Stimulated activated CD4-positive, alpha-beta T cell treated with anti-CD3 and anti-CD28 coated beads, Interleukin-15, amount 100 ng/mL, for 1 hour (primary cell): ENCODE results near the gene ATXN10.
"Not testable (repeated sequence)": the region's sequence is repeated elsewhere in the genome, so short reads cannot be mapped to it uniquely, and the experiment has no call there.

Source experiments
- DNase-seq, 2 donors: peaks; one replicate each; pipeline ENCODE4 v3.0.0-alpha.2; 2020; ENCODE audit warnings: low read depth in 1 of 2, low spot score in 1 of 2

The ATXN10 gene

DNA sequence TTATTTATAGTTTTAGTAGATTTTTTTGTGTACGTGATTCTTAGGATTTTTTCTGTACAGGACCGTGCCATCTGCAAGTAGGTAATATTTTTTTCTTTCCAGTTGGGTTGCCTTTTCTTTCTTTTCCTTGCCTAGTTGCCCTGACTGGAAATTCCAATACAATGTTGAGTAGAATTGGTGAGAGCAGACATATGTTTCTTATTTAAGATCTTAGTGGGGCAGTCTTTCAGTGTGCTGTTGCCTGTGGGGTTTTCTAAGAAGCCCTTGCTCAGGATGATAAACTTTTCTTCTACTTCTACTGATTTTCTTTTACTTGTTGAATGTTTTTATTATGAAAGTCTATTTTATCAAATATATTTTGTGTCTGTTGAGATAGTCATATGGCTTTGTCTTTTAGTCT lies 33.0 kb downstream of the ATXN10 start:
- no peak for DNase-seq

DNA sequence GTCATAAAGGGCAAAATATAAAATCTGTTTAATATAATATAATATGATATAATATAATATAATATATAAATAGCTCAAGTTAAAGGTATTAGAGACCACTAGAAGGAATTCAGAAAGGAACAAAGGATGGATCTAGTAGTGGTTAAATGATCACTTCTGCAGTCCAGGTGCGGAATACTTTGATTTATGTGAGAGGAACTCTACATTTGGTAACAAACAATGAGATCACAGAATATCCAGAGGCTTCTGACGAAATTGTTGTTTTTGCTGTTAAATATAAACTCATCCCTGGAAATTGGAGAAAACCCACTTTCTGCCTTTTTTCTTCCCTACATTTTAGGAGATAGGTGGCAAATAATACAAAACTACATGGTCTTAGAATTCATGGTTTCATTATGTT lies 36.0 kb downstream of the ATXN10 start:
- no peak for DNase-seq

DNA sequence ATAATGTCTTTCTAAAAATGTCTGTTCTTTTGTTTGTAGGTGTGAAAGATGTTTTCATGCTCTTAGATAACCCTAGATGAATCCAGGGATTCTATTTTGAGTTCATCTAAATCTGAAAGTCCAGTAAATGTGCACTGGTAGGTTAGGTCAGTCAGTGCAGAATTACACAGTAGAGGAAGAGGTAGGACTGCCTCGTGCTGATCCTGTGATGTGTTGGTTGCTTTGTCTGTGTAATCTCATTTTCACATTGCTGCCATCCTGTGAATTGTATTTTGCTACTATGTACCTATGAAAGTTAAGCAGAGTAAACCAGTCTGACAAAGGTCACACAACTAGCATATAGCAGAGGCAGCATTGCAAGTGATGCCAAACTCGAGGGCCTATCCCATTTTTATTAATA lies 36.5 kb downstream of the ATXN10 start:
- no peak for DNase-seq

DNA sequence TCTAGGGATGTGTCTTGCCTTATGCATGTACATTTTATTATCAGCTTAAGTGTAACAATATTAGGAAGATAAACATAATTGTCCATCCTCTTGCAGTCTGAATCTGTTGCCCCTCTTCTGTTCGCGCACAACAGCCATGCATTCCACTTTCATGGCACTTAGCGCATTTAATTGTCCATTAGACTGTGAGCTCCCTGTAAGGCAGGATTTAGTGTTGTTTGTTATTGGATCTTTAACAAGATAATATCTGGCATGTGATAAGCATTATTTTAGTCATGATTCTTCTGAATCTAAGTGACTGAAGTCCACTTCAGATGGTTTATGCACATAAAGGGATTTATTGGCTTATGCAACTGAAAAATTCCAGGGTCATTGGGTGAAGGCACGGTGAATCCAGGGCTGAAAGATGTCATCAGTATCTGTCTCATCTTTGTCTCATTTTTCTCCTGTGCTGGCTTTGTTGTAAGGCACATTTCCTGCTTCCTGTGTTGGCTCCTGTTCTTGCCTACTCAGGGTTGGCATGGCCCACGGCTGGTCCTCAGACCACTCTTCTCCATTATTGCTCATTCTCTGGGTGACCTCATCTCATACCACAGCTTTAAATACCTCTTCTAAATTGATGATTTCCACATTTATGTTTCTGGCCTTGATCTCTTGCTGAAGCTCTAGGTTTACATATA lies 37.6 kb downstream of the ATXN10 start:
- no peak for DNase-seq

DNA sequence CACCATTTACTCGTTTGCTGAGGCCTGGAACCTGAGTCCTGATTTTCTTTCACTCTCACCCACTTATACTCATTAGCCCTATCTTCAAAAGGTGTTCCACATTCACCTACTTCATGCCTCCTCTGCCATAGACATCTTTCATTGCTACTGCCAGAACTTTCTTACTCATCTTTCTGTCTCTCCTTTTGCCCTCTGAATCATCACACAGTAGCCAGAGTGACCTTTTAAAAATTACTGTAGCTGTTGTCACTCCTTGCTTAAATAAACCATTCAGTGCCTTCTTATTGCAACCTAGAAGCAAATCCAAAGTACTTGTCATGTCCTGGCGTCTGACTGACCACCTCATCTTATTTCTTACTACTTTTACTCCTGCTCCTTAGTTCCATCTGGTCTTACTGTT lies 38.2 kb downstream of the ATXN10 start:
- DNase-seq, result no peak

DNA sequence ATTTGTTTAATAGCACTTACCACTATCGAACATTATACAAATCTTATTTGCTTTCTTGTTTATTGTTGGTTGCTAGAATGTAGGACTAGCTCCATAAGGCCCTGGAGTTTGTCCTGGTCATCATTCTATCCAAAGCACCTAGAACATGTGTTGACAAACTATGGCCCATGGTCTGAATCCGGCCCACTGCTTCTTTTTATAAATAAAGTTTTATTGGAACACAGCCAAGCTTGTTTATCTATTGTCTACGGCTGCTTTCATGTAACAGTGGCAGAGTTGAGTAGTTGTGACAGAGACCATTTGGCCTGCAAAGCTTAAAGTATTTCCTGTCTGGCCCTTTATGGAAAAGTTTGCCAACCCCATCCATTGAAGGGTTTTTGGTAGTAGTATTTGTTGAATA lies 38.8 kb downstream of the ATXN10 start:
- no peak for DNase-seq

DNA sequence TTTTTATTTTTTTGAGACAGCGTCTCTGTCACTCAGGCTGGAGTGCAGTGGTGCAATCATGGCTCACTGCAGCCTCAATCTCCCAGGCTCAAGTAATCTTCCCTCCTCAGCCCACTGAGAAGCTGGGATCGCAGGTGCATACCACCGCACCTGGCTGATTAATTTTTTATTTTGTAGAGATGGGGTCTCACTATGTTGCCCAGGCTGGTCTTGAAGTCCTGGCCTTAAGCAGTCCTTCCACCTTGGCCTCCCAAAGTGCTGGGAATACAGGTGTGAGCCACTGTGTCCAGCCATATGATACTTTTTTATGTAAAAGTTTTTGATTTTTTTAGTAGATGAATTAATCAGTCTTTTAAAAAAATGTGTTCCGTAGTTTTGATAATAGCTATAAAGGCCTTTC lies 42.8 kb downstream of the ATXN10 start:
- DNase-seq, result not testable (repeated sequence)

DNA sequence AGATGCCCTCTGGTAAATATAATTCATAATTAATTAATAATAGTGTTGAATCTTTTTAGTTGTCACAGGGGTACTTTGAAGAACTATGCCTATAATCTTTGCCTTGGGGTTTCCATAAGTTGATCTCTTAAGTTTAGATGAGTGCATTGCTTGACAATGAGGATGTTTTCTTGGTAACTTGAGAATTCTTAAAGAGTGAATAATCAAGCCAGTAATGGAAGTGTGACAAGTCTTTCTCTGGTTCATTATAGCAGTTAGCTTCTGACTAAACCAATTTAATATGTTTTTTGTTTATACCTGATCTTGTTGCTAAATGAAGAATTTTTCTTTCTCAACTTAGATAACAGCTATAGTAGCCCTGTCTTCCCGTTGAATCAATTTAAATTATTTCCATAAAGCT lies 46.2 kb downstream of the ATXN10 start:
- DNase-seq, result no peak

DNA sequence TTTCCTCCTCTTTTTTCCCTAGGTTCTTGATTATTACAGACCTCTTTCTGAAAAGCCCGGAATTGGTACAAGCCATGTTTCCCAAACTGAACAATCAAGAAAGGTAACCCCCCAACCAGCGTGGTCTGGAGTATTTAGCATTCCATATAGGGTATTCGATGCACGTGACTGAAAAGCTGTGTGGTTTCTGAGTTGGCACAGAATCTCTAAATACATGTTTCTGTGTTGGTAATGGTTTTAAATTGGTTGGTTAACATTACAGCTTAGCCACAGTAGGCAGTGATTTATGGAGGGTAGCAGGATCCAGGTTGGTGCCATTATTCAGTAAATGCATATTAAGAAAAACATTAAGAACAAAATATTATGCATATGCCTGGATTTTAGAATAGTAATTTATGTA lies 46.8 kb downstream of the ATXN10 start:
- DNase-seq, result no peak

DNA sequence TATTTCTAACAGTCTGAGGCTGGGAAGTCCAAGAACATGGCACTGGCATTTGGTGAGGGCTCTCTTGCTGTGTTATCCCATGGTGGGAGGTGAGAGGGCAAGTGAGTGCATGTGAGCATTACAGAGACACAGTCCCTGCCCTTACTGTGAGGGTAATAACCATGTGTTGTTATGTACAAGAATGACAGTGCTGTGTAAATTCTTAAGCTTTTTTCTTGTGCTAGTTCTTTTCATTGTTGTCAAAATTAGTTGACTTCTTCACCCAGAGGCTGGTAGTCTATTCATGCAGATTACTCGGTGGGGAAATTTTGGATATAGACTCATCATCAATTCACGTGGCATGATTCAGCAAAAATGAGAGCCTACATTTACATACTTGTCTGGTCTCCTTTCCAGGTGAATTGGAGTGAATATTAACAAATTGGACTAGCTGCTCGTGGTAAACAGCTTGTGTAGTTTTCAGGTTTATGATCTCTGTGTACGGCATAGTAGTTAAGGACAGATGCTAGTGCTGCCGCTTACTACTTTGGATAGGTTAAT lies 49.3 kb downstream of the ATXN10 start:
- DNase-seq, result no peak

DNA sequence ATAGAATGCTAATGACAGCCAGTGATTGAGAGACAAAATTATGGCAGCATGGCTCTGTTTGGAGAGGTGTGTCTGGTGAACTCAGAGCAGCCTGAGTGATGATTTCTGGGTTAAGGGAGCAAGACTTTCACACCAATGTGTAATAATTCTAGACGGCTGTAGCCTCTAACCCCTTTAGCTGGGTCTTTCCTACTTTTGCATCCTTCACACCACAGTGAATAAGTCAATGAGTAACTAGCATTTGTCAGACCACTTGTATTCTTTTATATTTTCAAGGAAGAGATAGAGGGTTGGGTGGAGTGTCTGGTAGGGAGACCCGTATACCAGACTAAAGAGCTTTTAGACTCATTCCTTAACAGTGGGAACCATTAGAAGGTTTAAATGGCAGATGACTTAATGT lies 50.4 kb downstream of the ATXN10 start:
- DNase-seq, result no peak

DNA sequence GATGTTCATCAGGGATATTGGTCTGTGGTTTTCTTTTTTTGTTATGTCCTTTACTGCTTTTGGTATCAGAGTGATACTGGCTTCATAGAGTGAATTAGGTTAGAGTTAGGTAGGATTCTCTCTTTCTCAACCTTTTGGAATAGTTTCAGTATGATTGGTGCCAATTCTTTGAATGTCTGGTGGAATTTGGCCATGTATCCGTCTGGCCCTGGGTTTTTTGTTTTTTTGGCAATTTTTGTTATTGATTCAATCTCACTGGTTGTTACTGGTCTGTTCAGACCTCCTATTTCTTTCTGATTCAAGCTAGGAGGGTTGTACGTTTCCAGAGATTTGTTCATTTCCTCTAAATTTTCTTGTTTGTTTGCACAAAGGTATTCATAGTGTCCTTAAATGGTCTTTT lies 54.4 kb downstream of the ATXN10 start:
- DNase-seq, result no peak

DNA sequence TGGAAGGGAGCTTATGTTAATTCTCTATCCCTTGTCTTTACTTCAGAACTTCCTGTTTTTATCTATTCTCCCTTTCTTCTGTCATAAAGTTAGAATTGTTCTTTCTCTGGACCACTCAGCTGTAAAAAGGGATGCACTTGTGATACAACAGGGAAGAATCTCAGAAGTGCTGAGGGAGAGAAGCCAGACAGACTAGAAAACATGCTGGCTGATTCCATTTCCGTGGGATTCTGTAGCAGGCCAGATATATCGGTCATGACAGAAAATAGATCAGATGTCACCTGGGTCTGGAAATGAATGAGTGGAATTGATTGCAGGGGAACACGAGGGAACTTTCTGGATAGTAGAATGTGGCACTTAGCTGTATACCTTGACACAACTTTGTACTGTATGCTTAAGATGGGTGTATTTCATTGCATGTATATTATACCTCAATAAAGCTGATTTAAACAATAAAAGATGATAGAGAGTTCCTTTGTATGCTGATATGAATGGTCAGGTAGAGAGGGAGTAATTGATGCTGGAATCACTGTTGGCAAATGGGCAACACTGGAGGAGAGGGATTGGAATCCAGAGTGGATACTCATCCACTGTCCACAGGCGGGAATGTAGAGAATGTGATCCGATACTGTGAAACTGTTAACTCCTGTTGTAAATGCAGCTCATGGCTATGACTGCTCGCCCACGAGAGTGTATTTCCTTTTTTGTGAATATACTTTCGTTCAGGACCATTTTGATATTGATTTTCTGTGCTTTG lies 59.6 kb downstream of the ATXN10 start:
- no peak for DNase-seq

DNA sequence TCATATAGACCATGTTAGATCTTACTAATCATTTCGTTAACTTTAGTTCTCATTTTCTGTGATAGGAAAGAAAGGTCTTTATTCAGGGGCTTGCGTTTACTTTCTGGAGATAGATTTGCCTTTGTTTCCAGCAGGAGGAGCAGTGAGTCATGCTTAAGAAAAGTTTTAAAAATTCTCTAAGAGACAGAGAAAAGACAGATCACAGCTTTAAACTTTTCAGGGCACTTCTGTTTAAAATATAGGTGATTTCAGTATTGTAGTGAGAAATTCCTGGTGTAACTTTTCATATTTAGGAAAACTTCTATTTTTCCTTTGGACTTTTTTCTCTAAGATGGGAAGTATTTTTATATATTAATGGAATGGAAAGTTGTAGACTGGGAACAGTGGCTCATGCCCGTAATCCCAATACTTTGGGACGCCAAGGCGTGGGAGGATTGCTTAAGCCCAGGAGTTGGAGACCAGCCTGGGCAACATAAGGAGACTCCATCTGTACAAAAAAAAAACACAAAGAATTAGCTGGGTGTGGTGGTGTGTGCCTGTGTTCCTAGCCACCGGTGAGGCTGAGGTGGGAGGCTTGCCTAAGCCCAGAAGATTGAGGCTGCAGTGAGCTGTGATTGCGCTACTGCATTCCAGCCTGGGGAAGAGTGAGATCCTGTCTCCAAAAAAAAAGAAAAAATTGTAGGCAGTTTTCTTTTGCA lies 60.3 kb downstream of the ATXN10 start:
- DNase-seq, result no peak

DNA sequence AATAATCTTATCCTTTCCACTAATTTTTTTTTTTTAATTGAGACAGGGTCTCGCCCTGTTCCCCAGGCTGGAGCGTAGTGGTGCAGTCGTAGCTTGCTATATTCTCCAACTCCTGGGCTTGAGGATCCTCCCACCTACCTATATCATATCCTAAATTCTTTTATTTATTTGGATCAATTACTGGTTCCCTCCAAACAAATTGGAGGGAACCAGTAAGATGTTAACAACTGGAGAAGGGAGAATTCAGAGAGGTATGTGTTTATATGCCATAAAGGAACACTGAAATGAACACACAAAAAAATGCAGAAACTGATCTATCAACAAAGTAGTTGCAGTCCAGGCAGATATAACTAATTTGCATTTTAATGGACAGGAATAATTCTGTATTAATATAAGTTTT lies 63.6 kb downstream of the ATXN10 start:
- DNase-seq, result no peak

DNA sequence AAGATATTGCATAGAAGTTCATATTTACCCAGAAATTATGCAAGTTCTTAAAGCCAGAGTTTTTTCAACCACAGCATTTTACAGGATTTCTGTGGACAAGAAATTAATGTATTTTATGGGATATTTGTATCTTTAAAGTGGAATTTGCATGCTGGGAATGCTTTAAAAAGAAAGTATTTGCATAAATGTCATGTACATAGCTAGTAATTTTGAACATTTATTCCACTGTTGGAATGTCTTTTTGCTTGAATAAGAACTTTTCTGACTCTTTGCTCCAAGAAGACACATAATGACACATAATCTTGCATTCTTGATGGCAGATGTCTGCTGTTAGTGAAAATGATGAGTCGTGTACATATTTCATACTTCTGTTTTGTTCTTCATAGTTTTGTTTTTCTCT lies 66.6 kb downstream of the ATXN10 start:
- DNase-seq, result no peak

DNA sequence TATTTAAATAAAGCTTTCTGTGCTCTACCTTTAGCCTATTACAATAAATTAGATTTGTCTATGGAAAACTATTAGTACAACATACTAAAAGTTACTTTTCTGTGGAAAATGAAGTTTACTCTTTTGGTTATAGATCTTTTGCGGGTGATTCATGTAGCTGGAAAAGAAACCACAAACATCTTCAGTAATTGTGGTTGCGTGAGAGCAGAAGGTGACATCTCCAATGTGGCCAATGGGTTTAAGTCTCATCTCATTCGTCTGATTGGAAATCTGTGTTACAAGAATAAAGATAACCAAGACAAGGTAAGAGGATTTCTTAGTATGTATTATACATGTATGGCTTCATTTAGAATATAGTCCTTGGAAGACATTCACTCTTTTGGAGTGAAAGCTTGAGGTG lies 68.6 kb downstream of the ATXN10 start:
- DNase-seq, result no peak

DNA sequence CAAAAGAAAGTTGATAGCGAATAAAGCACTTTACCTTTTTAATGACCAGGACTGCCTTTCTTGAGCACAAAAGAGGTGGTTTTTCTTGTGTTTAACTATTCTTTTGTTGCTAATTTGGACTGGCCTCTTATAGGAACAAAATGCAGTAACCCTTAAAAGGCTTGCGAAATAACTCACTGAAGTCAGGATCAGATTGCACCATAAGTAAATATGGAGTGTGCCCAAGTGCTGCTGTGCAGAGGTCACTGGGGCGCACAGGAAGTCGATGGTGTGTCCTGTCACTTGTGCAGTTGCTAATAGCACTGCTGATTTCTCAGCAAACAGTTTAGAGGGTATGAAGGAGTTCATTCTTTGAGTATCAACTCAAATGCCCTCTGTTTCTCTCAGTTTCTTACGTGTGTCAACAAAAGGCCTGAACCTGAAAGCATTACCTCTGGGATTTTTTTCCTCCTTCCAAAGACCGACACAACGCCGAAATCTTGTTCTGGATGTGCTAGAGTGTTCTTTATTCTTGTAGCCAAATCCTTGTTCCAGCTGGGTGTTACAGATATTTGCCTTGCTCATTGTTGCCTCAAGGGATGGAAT lies 71.3 kb downstream of the ATXN10 start:
- no peak for DNase-seq

DNA sequence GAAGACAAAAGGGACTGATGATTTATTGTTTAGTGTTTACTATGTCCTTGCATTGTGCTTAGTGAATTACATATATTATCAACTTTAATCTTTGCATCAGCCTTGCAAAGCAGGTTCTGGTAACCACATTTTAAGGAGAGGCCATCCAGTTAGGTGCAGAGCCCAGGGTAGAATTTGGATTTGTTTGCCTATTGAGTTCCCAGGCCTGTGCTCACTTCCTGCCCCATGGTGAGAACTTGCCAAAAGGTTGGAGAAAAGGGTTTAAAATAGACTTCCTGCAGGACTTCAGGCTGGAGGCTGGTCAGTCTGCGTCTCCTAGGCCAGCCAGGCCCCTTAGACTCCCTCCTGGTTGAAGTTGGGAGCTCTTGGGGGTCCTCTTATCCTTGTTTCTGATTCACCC lies 72.1 kb downstream of the ATXN10 start:
- no peak for DNase-seq

DNA sequence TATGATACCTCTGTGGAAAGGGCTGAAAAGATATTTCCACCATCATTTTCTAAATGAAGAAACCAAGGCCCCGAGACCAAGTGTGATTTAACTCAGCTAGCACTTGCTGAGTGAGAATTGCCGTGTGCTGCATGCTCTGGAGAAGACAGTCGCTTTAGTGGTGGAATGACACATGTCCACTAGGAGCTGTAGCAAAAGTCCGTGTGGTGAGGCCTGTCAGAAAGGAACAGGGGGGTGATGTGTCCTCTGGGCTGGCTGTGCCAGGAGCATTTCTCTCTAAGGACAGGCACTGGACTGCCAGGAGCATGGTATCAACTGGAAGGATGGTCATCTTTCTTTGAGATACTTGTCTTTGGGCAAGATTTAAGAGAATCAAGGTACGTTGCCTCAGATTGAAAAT lies 72.8 kb downstream of the ATXN10 start:
- no peak for DNase-seq

DNA sequence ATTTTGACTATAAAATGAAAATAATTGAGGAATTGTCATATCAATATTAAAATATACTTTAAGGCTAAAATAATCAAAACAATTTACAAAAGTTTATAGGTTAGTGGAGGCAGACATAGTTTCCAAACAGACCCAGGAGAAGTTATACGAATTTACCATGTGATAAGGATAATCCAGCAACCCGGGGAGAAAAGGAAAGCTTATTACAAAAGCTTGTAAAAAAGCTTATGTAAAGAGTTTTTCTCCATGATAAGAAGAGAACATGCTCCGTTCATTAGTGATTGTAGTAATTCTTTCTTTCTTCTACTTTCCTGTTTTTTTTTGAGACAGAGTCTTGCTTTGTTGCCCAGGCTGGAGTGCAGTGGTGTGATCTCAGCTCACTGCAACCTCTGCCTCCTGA lies 79.0 kb downstream of the ATXN10 start:
- DNase-seq, result no peak

DNA sequence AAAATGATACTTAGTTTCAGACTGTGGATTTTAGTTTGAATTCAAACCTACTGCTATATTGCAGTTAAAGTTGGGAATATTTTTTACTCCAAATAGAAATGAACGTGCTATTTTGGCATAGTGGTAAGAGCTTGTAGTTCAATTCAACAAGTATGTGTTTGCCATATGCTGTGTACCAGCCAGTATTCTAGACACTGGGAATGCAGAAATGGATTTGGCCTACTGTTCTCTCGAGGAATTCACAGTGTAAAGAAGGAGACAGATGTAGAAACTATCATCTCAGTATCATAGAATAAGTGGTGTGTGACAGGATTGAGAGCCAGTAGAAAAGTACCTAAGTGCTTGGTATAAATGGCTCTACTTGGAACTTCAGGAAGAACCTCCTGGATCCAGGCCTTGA lies 80.4 kb downstream of the ATXN10 start:
- DNase-seq, result no peak
